C4-2B (cell line): Measurements from ENCODE around the gene PPP1R10.

Experiments used
- ZFX ChIP-seq: fragments of 450-650 bp; IDR thresholded peaks from 2 replicates; pipeline ENCODE4 v1.6.1; 2017
- TF ChIP-seq, protein P1 (sequence below): fragments of 450-650 bp; conservative IDR thresholded peaks from 2 replicates; pipeline ENCODE4 v1.5.1; 2017; ENCODE audit warnings: mild to moderate bottlenecking

- TF ChIP-seq, protein P1, sequence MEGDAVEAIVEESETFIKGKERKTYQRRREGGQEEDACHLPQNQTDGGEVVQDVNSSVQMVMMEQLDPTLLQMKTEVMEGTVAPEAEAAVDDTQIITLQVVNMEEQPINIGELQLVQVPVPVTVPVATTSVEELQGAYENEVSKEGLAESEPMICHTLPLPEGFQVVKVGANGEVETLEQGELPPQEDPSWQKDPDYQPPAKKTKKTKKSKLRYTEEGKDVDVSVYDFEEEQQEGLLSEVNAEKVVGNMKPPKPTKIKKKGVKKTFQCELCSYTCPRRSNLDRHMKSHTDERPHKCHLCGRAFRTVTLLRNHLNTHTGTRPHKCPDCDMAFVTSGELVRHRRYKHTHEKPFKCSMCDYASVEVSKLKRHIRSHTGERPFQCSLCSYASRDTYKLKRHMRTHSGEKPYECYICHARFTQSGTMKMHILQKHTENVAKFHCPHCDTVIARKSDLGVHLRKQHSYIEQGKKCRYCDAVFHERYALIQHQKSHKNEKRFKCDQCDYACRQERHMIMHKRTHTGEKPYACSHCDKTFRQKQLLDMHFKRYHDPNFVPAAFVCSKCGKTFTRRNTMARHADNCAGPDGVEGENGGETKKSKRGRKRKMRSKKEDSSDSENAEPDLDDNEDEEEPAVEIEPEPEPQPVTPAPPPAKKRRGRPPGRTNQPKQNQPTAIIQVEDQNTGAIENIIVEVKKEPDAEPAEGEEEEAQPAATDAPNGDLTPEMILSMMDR, result no peak
- no peak for TF ChIP-seq ZFX
These were observed 1.3 kb upstream of the PPP1R10 start for GRCh38 chr6:30618270-30618797.
